ENCODE measurements around the gene PLA2G10.

GRCh38 chr16:14677627-14678026 is 16.5 kb downstream of the PLA2G10 start:
- TF ChIP-seq PCBP1 (IDR thresholded peaks at IDR 0.05; ENCODE audit: borderline replicate concordance, low read depth, low read length) (no peak), NPAS2 (CRISPR knock-in tag; IDR thresholded peaks at IDR 0.05; ENCODE audit: borderline replicate concordance) (no peak)

All from HepG2 (cell line).